IMR-90 (cell line): ENCODE measurements around the gene NSD2. TPM values are rescaled to one million over a fixed set of nuclear protein-coding genes. Genes with fewer than 3 reads are reported as not detected.

ENCODE experiments used
- ATAC-seq: fragments of 200-7000 bp; cut with Tn5 transposase; 2 replicates; pipeline ENCODE4 v1.9.1; 2020; ENCODE audit warnings: low read depth, mild to moderate bottlenecking, moderate library complexity
- BruUV-seq: library from RNA; stranded (reverse); fragments of 400-500 nt; replicated peaks from 2 replicates; lab custom pipeline; 2021; lab: Mats Ljungman, UMichigan
- CTCF ChIA-PET: fragments of 300-600 bp; formaldehyde crosslinking; extraction: SDS; loops from one replicate; lab custom pipeline; 2021; ENCODE audit warnings: antibody characterized with exemption; lab: Yijun Ruan, JAX
- POLR2A ChIA-PET: fragments of 300-600 bp; sonication (Branson Sonifier 250); formaldehyde crosslinking; loops from one replicate; lab custom pipeline; 2022; ENCODE audit warnings: antibody characterized with exemption; ENCODE audit not compliant: unreplicated experiment; lab: Charles Lee
- DNase-seq: peaks from one replicate; pipeline ENCODE4 v3.0.0; 2013
- H2AFZ ChIP-seq: replicated peaks from 2 replicates; pipeline ENCODE3; 2013; ENCODE audit warnings: low read length, mild to moderate bottlenecking; ENCODE audit not compliant: poor library complexity
- H2AK5ac ChIP-seq: 2 replicates; pipeline ENCODE4 v1.6.1; 2013; ENCODE audit warnings: low read depth, low read length, inconsistent platforms
- H2AK9ac ChIP-seq: replicated peaks from 2 replicates; pipeline ENCODE3; 2013; ENCODE audit warnings: mild to moderate bottlenecking, low read depth, low read length, moderate library complexity; ENCODE audit not compliant: poor library complexity
- H2BK120ac ChIP-seq: 2 replicates; pipeline ENCODE4 v1.6.1; 2013; ENCODE audit warnings: low read depth, low read length, inconsistent platforms
- H2BK15ac ChIP-seq: 3 replicates; pipeline ENCODE4 v1.6.1; 2013; ENCODE audit warnings: low read depth, low read length, inconsistent platforms
- H2BK20ac ChIP-seq: 2 replicates; pipeline ENCODE4 v1.6.1; 2013; ENCODE audit warnings: low read depth, mild to moderate bottlenecking, inconsistent platforms, low read length, moderate library complexity
- H2BK5ac ChIP-seq: 2 replicates; pipeline ENCODE4 v1.6.1; 2013; ENCODE audit warnings: mild to moderate bottlenecking, low read depth, low read length, inconsistent platforms; ENCODE audit not compliant: poor library complexity, severe bottlenecking
- H3K14ac ChIP-seq: replicated peaks from 2 replicates; pipeline ENCODE4 v1.6.1; 2013; ENCODE audit warnings: low read depth, low read length, inconsistent platforms
- H3K18ac ChIP-seq: 2 replicates; pipeline ENCODE4 v1.6.1; 2013; ENCODE audit warnings: low read depth, low read length, control low read depth
- H3K23ac ChIP-seq: 2 replicates; pipeline ENCODE4 v1.6.1; 2013; ENCODE audit warnings: low read depth, low read length, inconsistent platforms
- H3K27ac ChIP-seq: 2 replicates; pipeline ENCODE4 v1.5.1; 2013; ENCODE audit warnings: mild to moderate bottlenecking, control low read depth, low read length; ENCODE audit not compliant: insufficient read depth
- H3K27me3 ChIP-seq: 2 replicates; pipeline ENCODE4 v1.6.1; 2013; ENCODE audit warnings: low read length; ENCODE audit not compliant: control insufficient read depth, insufficient read depth
- H3K36me3 ChIP-seq: 2 replicates; pipeline ENCODE4 v1.6.1; 2013; ENCODE audit warnings: low read length, mixed read lengths; ENCODE audit not compliant: control insufficient read depth, insufficient read depth
- H3K4ac ChIP-seq: 2 replicates; pipeline ENCODE4 v1.6.1; 2013; ENCODE audit warnings: low read depth, low read length, inconsistent platforms
- H3K4me1 ChIP-seq: 2 replicates; pipeline ENCODE4 v1.6.1; 2013; ENCODE audit warnings: low read length, mixed read lengths; ENCODE audit not compliant: control insufficient read depth, insufficient read depth
- H3K4me2 ChIP-seq: 2 replicates; pipeline ENCODE4 v1.6.1; 2013; ENCODE audit warnings: low read depth, mild to moderate bottlenecking, control low read depth, low read length, moderate library complexity
- H3K4me3 ChIP-seq: 2 replicates; pipeline ENCODE4 v1.5.1; 2013; ENCODE audit warnings: low read depth, mild to moderate bottlenecking, control low read depth, low read length, moderate library complexity; ENCODE audit not compliant: insufficient read depth
- H3K56ac ChIP-seq: 2 replicates; pipeline ENCODE4 v1.6.1; 2013; ENCODE audit warnings: low read length, inconsistent platforms; ENCODE audit not compliant: insufficient read depth; ENCODE audit errors: extremely low read depth
- H3K79me1 ChIP-seq, 2 experiments: 2 replicates each; pipeline ENCODE4 v1.6.1; 2013; ENCODE audit warnings: low read length in 2 of 2, inconsistent platforms in 1 of 2, low read depth in 1 of 2
- H3K9ac ChIP-seq: 2 replicates; pipeline ENCODE4 v1.6.1; 2013; ENCODE audit warnings: low read depth, low read length, control low read depth
- H3K9me1 ChIP-seq: 2 replicates; pipeline ENCODE4 v1.6.1; 2013; ENCODE audit warnings: low read length, inconsistent platforms; ENCODE audit not compliant: insufficient read depth
- H3K9me3 ChIP-seq: 2 replicates; pipeline ENCODE4 v1.6.1; 2013; ENCODE audit warnings: low read length; ENCODE audit not compliant: control insufficient read depth, insufficient read depth
- H4K20me1 ChIP-seq: 2 replicates; pipeline ENCODE4 v1.6.1; 2013; ENCODE audit warnings: low read length, inconsistent platforms; ENCODE audit not compliant: insufficient read depth
- H4K5ac ChIP-seq: 2 replicates; pipeline ENCODE4 v1.6.1; 2013; ENCODE audit warnings: mild to moderate bottlenecking, low read depth, low read length, control low read depth
- H4K8ac ChIP-seq, 2 experiments: 2 replicates each; pipeline ENCODE4 v1.6.1; 2013; ENCODE audit warnings: low read depth in 2 of 2, low read length in 2 of 2, control low read depth in 1 of 2, inconsistent platforms in 1 of 2
- H4K91ac ChIP-seq: 2 replicates; pipeline ENCODE4 v1.6.1; 2013; ENCODE audit warnings: low read depth, low read length, inconsistent platforms; ENCODE audit not compliant: insufficient read depth
- CEBPB ChIP-seq: IDR thresholded peaks from 2 replicates; pipeline ENCODE4 v1.6.1; 2012; ENCODE audit warnings: low read depth, low read length, improper control_type of control experiment
- CHD1 ChIP-seq: IDR thresholded peaks from 2 replicates; pipeline ENCODE4 v1.6.1; 2012; ENCODE audit warnings: low read depth, low read length, improper control_type of control experiment
- FOS ChIP-seq: fragments of 150-350 bp; IDR thresholded peaks from 2 replicates; pipeline ENCODE4 v1.6.1; 2016; ENCODE audit warnings: low read depth, low read length
- MAFK ChIP-seq: IDR thresholded peaks from 2 replicates; pipeline ENCODE4 v1.6.1; 2012; ENCODE audit warnings: low read depth, low read length, improper control_type of control experiment
- MAZ ChIP-seq: IDR thresholded peaks from 2 replicates; pipeline ENCODE4 v1.6.1; 2012; ENCODE audit warnings: low read depth, mild to moderate bottlenecking, low read length, improper control_type of control experiment, moderate library complexity, borderline replicate concordance
- MXI1 ChIP-seq: IDR thresholded peaks from 2 replicates; pipeline ENCODE4 v1.6.1; 2012; ENCODE audit warnings: low read depth, mild to moderate bottlenecking, low read length, moderate library complexity, borderline replicate concordance
- NFE2L2 ChIP-seq: fragments of 150-350 bp; IDR thresholded peaks from 2 replicates; pipeline ENCODE4 v1.6.1; 2016; ENCODE audit warnings: low read depth, mild to moderate bottlenecking, low read length
- POLR2A ChIP-seq: IDR thresholded peaks from 2 replicates; pipeline ENCODE4 v1.6.1; 2012; ENCODE audit warnings: mild to moderate bottlenecking, low read depth, low read length
- RAD21 ChIP-seq: IDR thresholded peaks from 2 replicates; pipeline ENCODE4 v1.6.1; 2012; ENCODE audit warnings: low read length, improper control_type of control experiment
- RCOR1 ChIP-seq: IDR thresholded peaks from 2 replicates; pipeline ENCODE4 v1.6.1; 2012; ENCODE audit warnings: mild to moderate bottlenecking, low read length, improper control_type of control experiment; ENCODE audit not compliant: insufficient replicate concordance
- RFX5 ChIP-seq: IDR thresholded peaks from 2 replicates; pipeline ENCODE4 v1.8.0; 2012; ENCODE audit warnings: low read depth, mild to moderate bottlenecking, low read length, moderate library complexity
- SMC3 ChIP-seq: fragments of 150-350 bp; IDR thresholded peaks from 2 replicates; pipeline ENCODE4 v1.6.1; 2016; ENCODE audit warnings: low read depth, mild to moderate bottlenecking, antibody characterized with exemption, low read length, moderate library complexity
- WGBS, 2 experiments: methylation state at CpG; one replicate each; pipeline versions ENCODE4 v1.1.5 to v1.1.7; 2013; ENCODE audit warnings: missing lambda C conversion rate in 2 of 2; ENCODE audit not compliant: insufficient read length in 1 of 2; ENCODE audit errors: extremely low coverage in 2 of 2; 5-methylcytosine and 5-hydroxymethylcytosine counted together
- dilution Hi-C: fragments of 300-500 bp; cut with HindIII; formaldehyde crosslinking; loops from one replicate; pipeline ENCODE4 v1.14.3; 2018; ENCODE audit warnings: low sequenced_read_pairs; ENCODE audit not compliant: unreplicated experiment
- in situ Hi-C: fragments of 300-500 bp; cut with MboI; formaldehyde crosslinking; loops from 3 replicates; pipeline ENCODE4 v1.14.3; 2019; ENCODE audit warnings: low sequenced_read_pairs, inconsistent platforms, mixed read lengths
- intact Hi-C: fragments of 100-400 bp; cut with micrococcal nuclease; formaldehyde crosslinking; loops from 2 replicates; pipeline ENCODE4 v1.10.0; 2022
- polyA plus RNA-seq, 3 experiments: library from polyadenylated mRNA; depleted of rRNA; stranded (reverse); fragments of >200 nt; gene quantifications; 2 replicates each; pipeline ENCODE4 v1.2.3, GENCODE V29; 2012; ENCODE audit warnings: low replicate concordance in 1 of 3
- total RNA-seq: library from RNA; depleted of rRNA; stranded (reverse); fragments of >200 nt; gene quantifications from 2 replicates; pipeline ENCODE4 v1.2.3, GENCODE V29; 2012
- TF ChIP-seq, protein P1 (sequence below): fragments of 150-350 bp; IDR thresholded peaks from 2 replicates; pipeline ENCODE4 v1.6.1; 2017; ENCODE audit warnings: mild to moderate bottlenecking, antibody characterized with exemption, low read length, low read depth
- TF ChIP-seq, protein P2 (sequence below): fragments of 150-350 bp; IDR thresholded peaks from 2 replicates; pipeline ENCODE4 v1.6.1; 2016; ENCODE audit warnings: low read depth, mild to moderate bottlenecking, low read length, moderate library complexity, borderline replicate concordance
- TF ChIP-seq, protein P3 (sequence below): conservative IDR thresholded peaks from 2 replicates; pipeline ENCODE4 v1.5.1; 2012; ENCODE audit warnings: mild to moderate bottlenecking, low read depth, low read length, improper control_type of control experiment

The NSD2 gene
- total and polyA plus RNA-seq, 2 of the 4 experiments (the other 2 are of a cell fraction): 35.9 to 68.1 TPM

DNA sequence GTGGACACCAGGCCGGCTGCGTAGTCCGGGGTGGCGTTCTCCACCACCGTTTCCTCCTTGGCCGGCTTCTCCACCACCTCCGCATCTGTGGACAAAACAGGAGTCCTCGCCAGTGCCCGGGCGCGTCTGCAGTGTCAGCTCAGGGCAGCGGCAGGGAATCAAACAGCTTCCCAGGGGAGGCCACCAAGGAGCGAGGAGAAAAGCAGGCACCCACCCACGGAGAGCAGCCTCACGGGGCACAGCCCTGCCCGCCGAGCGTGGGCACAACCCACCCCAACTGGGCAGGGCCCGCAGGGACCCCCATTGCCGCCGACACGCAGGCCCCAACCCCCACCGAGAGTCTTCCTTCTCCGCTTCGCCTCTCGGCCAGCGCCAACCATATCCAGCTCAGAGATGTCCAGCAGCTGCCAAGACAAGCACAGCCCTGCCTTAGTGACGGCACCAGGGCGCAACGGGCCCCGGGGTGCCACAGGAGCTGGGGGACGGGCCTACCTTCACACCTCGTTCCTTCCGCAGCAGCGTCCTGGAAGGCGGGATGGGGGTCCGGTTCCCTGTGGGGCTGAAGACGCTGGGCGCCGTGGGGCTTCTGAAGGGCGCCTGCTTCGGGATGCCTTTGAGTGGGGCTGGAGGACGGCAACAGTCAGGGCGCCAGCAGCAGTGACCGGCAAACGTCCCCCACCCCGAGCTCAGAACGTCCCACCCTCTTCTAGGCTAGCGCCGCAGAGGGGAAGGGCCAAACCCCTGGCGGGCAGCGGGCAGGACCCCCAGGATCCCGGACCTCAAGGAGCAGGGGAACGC lies 114.8 kb downstream of the NSD2 start:
- Histone ChIP-seq H2AFZ (no peak overlapping the region), H3K14ac (no peak overlapping the region), H2AK5ac (no peak overlapping the region), H2AK9ac (no peak overlapping the region), H3K9me1 (peaks cover 6% of the 10 kb centered on the region; the same call in 1 of the 2 replicates), H3K4me3 (no peak overlapping the region), H2BK5ac (no peak overlapping the region), H3K79me1 (peaks cover 1 to 14% of the 10 kb centered on the region in 2 experiments; a peak in 3 of 4 replicates), H3K18ac (no peak overlapping the region), H4K8ac (no peak overlapping the region), H2BK15ac (no peak overlapping the region), H4K91ac (no peak overlapping the region), H3K56ac (no peak overlapping the region), H3K9ac (no peak overlapping the region), H3K9me3 (no peaks in the 10 kb centered on the region), H3K27ac (no peak overlapping the region), H2BK120ac (no peak overlapping the region), H3K27me3 (no peaks in the 10 kb centered on the region), H4K20me1 (peaks cover 14% of the 10 kb centered on the region), H4K5ac (no peak overlapping the region), H3K36me3 (peaks cover 77% of the 10 kb centered on the region), H2BK20ac (no peak overlapping the region), H3K4me1 (no peaks in the 10 kb centered on the region), H3K4ac (no peak overlapping the region), H3K4me2 (no peak overlapping the region), H3K23ac (no peak overlapping the region)
- CTCF ChIA-PET: interaction anchor here (0.6 kb wide), 1 partner anchor 25 kb away, joined by 5 read pairs; no protein-coding TSS in a partner anchor
- POLR2A ChIA-PET: no interaction called here
- ATAC-seq (no peak), DNase-seq (no peak)
- dilution Hi-C loops: no loop called here
- in situ Hi-C loops: no loop called here
- WGBS, 2 experiments: 94% methylated on average over 36 of the region's 54 CpGs; no CpG with 5 or more reads in 1 of the 2 experiments
- intact Hi-C loops: no loop called here
- BruUV-seq: no TSS peak
- TF ChIP-seq, protein P1, sequence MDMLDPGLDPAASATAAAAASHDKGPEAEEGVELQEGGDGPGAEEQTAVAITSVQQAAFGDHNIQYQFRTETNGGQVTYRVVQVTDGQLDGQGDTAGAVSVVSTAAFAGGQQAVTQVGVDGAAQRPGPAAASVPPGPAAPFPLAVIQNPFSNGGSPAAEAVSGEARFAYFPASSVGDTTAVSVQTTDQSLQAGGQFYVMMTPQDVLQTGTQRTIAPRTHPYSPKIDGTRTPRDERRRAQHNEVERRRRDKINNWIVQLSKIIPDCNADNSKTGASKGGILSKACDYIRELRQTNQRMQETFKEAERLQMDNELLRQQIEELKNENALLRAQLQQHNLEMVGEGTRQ: no peak
- no peak for TF ChIP-seq SMC3
- TF ChIP-seq RAD21: no peak
- TF ChIP-seq FOS: no peak
- TF ChIP-seq, protein P2, sequence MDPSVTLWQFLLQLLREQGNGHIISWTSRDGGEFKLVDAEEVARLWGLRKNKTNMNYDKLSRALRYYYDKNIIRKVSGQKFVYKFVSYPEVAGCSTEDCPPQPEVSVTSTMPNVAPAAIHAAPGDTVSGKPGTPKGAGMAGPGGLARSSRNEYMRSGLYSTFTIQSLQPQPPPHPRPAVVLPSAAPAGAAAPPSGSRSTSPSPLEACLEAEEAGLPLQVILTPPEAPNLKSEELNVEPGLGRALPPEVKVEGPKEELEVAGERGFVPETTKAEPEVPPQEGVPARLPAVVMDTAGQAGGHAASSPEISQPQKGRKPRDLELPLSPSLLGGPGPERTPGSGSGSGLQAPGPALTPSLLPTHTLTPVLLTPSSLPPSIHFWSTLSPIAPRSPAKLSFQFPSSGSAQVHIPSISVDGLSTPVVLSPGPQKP: no peak
- no peak for TF ChIP-seq MAFK
- no peak for TF ChIP-seq POLR2A
- no peak for TF ChIP-seq CEBPB
- TF ChIP-seq MXI1: no peak
- TF ChIP-seq, protein P3, sequence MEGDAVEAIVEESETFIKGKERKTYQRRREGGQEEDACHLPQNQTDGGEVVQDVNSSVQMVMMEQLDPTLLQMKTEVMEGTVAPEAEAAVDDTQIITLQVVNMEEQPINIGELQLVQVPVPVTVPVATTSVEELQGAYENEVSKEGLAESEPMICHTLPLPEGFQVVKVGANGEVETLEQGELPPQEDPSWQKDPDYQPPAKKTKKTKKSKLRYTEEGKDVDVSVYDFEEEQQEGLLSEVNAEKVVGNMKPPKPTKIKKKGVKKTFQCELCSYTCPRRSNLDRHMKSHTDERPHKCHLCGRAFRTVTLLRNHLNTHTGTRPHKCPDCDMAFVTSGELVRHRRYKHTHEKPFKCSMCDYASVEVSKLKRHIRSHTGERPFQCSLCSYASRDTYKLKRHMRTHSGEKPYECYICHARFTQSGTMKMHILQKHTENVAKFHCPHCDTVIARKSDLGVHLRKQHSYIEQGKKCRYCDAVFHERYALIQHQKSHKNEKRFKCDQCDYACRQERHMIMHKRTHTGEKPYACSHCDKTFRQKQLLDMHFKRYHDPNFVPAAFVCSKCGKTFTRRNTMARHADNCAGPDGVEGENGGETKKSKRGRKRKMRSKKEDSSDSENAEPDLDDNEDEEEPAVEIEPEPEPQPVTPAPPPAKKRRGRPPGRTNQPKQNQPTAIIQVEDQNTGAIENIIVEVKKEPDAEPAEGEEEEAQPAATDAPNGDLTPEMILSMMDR: no peak
- no peak for TF ChIP-seq NFE2L2
- no peak for TF ChIP-seq RFX5
- TF ChIP-seq MAZ: no peak
- TF ChIP-seq CHD1: no peak
- no peak for TF ChIP-seq RCOR1
